ENCODE results near the gene CLEC19A.

Gene CLEC19A

GRCh38 chr16:19285431-19285830 is at the start of gene CLEC19A:
Gene CLEC19A (plus strand): TSS chr16:19285731. CDS start chr16:19285852, 121 bp downstream.
- DNase-seq (ENCODE audit: low spot score): no peak

GRCh38 chr16:19235886-19236285 is 49.6 kb upstream of the CLEC19A start:
- DNase-seq (ENCODE audit: low spot score): no peak

- DNase-seq (ENCODE audit: low spot score): no peak
Measured at GRCh38 chr16:19236561-19237209, 48.8 kb upstream of the CLEC19A start.

GRCh38 chr16:19238406-19238805 is 47.1 kb upstream of the CLEC19A start:
- DNase-seq (ENCODE audit: low spot score): no peak

GRCh38 chr16:19239511-19240155 is 45.9 kb upstream of the CLEC19A start:
- no peak for DNase-seq (ENCODE audit: low spot score)

- no peak for DNase-seq (ENCODE audit: low spot score)
Measured at GRCh38 chr16:19240494-19240893, 45.0 kb upstream of the CLEC19A start.

GRCh38 chr16:19241512-19241911 is 44.0 kb upstream of the CLEC19A start:
- no peak for DNase-seq (ENCODE audit: low spot score)

GRCh38 chr16:19242186-19242585 is 43.3 kb upstream of the CLEC19A start:
- no peak for DNase-seq (ENCODE audit: low spot score)

GRCh38 chr16:19242987-19243575 is 42.5 kb upstream of the CLEC19A start:
- no peak for DNase-seq (ENCODE audit: low spot score)

- DNase-seq (ENCODE audit: low spot score): no peak
Measured at GRCh38 chr16:19245326-19245925, 40.1 kb upstream of the CLEC19A start.

- no peak for DNase-seq (ENCODE audit: low spot score)
Measured at GRCh38 chr16:19252904-19253303, 32.6 kb upstream of the CLEC19A start.

GRCh38 chr16:19254611-19255010 is 30.9 kb upstream of the CLEC19A start:
- no peak for DNase-seq (ENCODE audit: low spot score)

- no peak for DNase-seq (ENCODE audit: low spot score)
Measured at GRCh38 chr16:19264123-19264673, 21.3 kb upstream of the CLEC19A start.

- DNase-seq (ENCODE audit: low spot score): no peak
Measured at GRCh38 chr16:19265380-19265930, 20.1 kb upstream of the CLEC19A start.

GRCh38 chr16:19266774-19267173 is 18.8 kb upstream of the CLEC19A start:
- DNase-seq (ENCODE audit: low spot score): no peak

GRCh38 chr16:19269098-19269497 is 16.4 kb upstream of the CLEC19A start:
- no peak for DNase-seq (ENCODE audit: low spot score)

GRCh38 chr16:19274165-19274797 is 11.2 kb upstream of the CLEC19A start:
- DNase-seq (ENCODE audit: low spot score): no peak

- DNase-seq (ENCODE audit: low spot score): no peak
Measured at GRCh38 chr16:19278403-19278802, 7.1 kb upstream of the CLEC19A start.

- DNase-seq (ENCODE audit: low spot score): no peak
Measured at GRCh38 chr16:19281246-19281645, 4.3 kb upstream of the CLEC19A start.

- no peak for DNase-seq (ENCODE audit: low spot score)
Measured at GRCh38 chr16:19282101-19282500, 3.4 kb upstream of the CLEC19A start.

- no peak for DNase-seq (ENCODE audit: low spot score)
Measured at GRCh38 chr16:19283637-19284036, 1.9 kb upstream of the CLEC19A start.

- DNase-seq (ENCODE audit: low spot score): no peak
Measured at GRCh38 chr16:19284207-19284606, 1.3 kb upstream of the CLEC19A start.
